Thymus (tissue), 11 donors: ENCODE results near the gene FARP2. TPM values are rescaled to one million over a fixed set of nuclear protein-coding genes. Genes with fewer than 3 reads are reported as not detected.
"Not testable (repeated sequence)": the region's sequence is repeated elsewhere in the genome, so short reads cannot be mapped to it uniquely, and the experiment has no call there.

Experiments
- DNase-seq, 9 donors: peaks; one replicate each; pipeline ENCODE4 v3.0.0-alpha.2; 2013; ENCODE audit warnings: low spot score in 9 of 9, low read depth in 6 of 9, missing footprints in 1 of 9
- H3K27ac ChIP-seq, 2 donors: one replicate each; pipeline ENCODE4 v1.5.1; 2013; ENCODE audit warnings: control low read depth in 1 of 2, low read depth in 1 of 2, low read length in 1 of 2, mild to moderate bottlenecking in 1 of 2, moderate library complexity in 1 of 2
- H3K27me3 ChIP-seq, 2 donors: one replicate each; pipeline ENCODE4 v1.5.1; 2013; ENCODE audit warnings: low read length in 1 of 2; ENCODE audit not compliant: control insufficient read depth in 2 of 2, insufficient read depth in 1 of 2
- H3K36me3 ChIP-seq, 2 donors: one replicate each; pipeline ENCODE4 v1.5.1; 2013; ENCODE audit warnings: low read length in 1 of 2, mild to moderate bottlenecking in 1 of 2, moderate library complexity in 1 of 2; ENCODE audit not compliant: control insufficient read depth in 2 of 2, insufficient read depth in 2 of 2
- H3K4me1 ChIP-seq, 2 donors: one replicate each; pipeline ENCODE4 v1.5.1; 2013; ENCODE audit warnings: low read length in 2 of 2; ENCODE audit not compliant: control insufficient read depth in 2 of 2, insufficient read depth in 2 of 2
- H3K4me3 ChIP-seq, 2 donors: one replicate each; pipeline ENCODE4 v1.5.1; 2013; ENCODE audit warnings: low read length in 2 of 2, control low read depth in 1 of 2, mild to moderate bottlenecking in 1 of 2
- H3K9me3 ChIP-seq, 2 donors: one replicate each; pipeline ENCODE4 v1.5.1; 2013; ENCODE audit warnings: low read length in 1 of 2, mild to moderate bottlenecking in 1 of 2; ENCODE audit not compliant: control insufficient read depth in 2 of 2, insufficient read depth in 1 of 2
- WGBS: extraction: QIAGEN DNeasy Blood & Tissue Kit; methylation state at CpG from one replicate; pipeline ENCODE4 v1.1.7; 2013; 5-methylcytosine and 5-hydroxymethylcytosine counted together
- polyA plus RNA-seq: library from polyadenylated mRNA; stranded (reverse); fragments of 200-250 nt; gene quantifications from one replicate; pipeline ENCODE4 v1.2.3, GENCODE V29; 2013
- total RNA-seq: library from RNA; stranded (reverse); fragments of 120-200 nt; gene quantifications from one replicate; pipeline ENCODE4 v1.2.4, GENCODE V29; 2013
- donor health status: healthy.

FARP2 gene
- total and polyA plus RNA-seq, 2 donors, result 16.1 to 18.2 TPM

DNA sequence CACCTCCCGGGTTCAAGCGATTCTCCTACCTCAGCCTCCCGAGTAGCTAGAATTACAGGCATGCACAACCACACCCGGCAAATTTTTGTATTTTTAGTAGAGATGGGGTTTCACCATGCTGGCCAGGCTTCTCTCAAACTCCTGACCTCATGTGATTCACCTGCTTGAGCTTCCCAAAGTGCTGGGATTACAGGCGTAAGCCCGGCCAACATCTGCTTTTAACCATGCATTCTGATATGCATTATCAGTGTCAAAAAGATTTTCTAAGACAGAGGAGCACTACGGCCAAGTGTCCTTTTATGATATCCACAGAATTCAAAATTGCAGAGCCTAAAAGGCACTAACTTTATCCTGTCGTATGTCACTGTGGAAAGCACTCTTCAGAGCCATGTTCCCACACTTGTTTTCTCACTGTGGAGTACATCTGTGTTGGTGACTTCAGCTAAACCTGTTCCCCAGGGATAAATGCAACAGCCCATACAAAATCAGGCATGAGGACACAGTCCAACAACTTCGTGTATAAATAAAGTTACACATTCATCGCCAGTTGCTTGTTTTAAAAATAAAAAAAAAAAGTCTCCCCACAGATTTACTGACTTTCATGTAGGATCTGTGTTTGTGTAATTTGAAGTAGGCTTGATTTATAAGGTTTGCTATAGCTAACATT lies 95.9 kb downstream of the FARP2 start:
- no peak overlapping the region for H3K4me3 ChIP-seq
- no peaks in the 10 kb centered on the region for H3K36me3 ChIP-seq
- WGBS, result 93% methylated on average over 10 of the region's 10 CpGs
- DNase-seq, result no peak
- no peaks in the 10 kb centered on the region for H3K4me1 ChIP-seq
- peaks cover 2% of the 10 kb centered on the region in 2 donors for H3K9me3 ChIP-seq
- H3K27me3 ChIP-seq, result peaks cover 34 to 73% of the 10 kb centered on the region in 2 donors
- H3K27ac ChIP-seq, result no peak overlapping the region

GRCh38 chr2:241453919-241454318 lies 97.8 kb downstream of the FARP2 start:
- not testable (repeated sequence) for H3K4me3 ChIP-seq, H3K9me3 ChIP-seq, H3K4me1 ChIP-seq, H3K36me3 ChIP-seq, H3K27ac ChIP-seq, DNase-seq
- H3K27me3 ChIP-seq, result peaks cover 24 to 71% of the 10 kb centered on the region in 2 donors
- WGBS, result 95% methylated on average over 9 of the region's 9 CpGs

DNA sequence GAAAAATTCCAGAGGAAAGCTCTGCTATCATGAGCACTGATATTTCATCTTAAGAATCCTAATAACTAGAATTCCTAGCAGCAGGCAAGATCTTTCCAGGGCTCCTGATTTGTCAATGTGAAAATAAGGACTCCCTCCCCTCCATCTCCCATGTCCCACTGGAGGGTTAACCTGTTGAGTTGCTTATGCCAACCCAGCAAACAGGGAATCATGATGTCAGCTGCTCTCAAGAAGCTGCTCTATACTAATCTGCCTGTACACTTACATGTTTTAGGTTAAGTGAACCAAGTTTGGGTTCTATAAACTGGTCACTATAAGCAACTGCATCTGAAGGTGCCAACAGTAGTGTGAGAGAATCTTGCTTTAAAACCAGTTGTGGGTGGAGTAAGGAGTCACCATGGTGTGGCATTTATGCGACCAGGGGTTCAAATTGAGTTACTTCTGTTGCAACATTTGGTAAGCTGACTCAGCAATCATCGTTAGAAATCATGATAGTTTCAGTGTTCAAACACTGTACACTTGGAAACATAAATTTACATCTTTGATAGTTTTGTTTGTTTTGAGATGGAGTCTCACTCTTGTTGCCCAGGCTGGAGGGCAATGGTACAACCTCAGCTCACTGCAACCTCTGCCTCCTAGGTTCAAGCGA lies 98.9 kb downstream of the FARP2 start:
- no peak for DNase-seq
- Histone ChIP-seq H3K4me3 (no peak overlapping the region), H3K27ac (no peak overlapping the region), H3K9me3 (peaks cover 0 to 2% of the 10 kb centered on the region in 2 donors), H3K4me1 (no peaks in the 10 kb centered on the region), H3K36me3 (no peaks in the 10 kb centered on the region), H3K27me3 (peaks cover 23 to 71% of the 10 kb centered on the region in 2 donors)
- WGBS, result 89% methylated on average over 3 of the region's 3 CpGs

- Histone ChIP-seq H3K27ac (no peak overlapping the region), H3K9me3 (no peaks in the 10 kb centered on the region), H3K4me3 (no peak overlapping the region), H3K27me3 (peaks cover 17 to 67% of the 10 kb centered on the region in 2 donors), H3K36me3 (no peaks in the 10 kb centered on the region), H3K4me1 (no peaks in the 10 kb centered on the region)
- WGBS, result 90% methylated on average over 11 of the region's 11 CpGs
- no peak for DNase-seq
Observed at GRCh38 chr2:241456546-241456945, 100.5 kb downstream of the FARP2 start.

- Histone ChIP-seq H3K9me3 (no peaks in the 10 kb centered on the region), H3K27ac (no peak overlapping the region), H3K4me1 (no peaks in the 10 kb centered on the region), H3K4me3 (no peak overlapping the region), H3K27me3 (peaks cover 10 to 64% of the 10 kb centered on the region in 2 donors), H3K36me3 (no peaks in the 10 kb centered on the region)
- WGBS, result 96% methylated on average over 5 of the region's 5 CpGs
- DNase-seq, result no peak
Observed at GRCh38 chr2:241458687-241459086, 102.6 kb downstream of the FARP2 start.

DNA sequence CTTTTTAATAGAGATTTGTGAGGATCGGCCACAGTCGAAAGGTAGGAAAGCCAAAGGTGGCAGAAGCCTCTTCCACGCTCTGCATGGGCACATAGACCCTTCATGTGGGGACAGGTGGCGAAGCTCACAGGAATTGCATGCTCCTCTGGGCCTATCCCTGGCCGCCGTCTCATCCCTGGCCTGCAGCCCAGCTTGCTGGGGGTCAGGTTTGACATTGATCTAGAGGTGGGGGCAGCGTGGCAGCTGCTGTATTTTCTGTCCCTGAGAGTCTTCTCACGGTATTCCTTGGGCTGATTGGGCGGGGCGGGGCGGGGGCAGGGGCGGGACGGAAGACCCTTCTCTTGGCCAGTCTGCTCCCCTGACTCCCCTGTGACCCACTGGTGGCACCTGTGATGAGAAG lies 103.4 kb downstream of the FARP2 start:
- Histone ChIP-seq H3K36me3 (no peaks in the 10 kb centered on the region), H3K4me1 (no peaks in the 10 kb centered on the region), H3K27me3 (peaks cover 10 to 62% of the 10 kb centered on the region in 2 donors), H3K9me3 (no peaks in the 10 kb centered on the region), H3K27ac (no peak overlapping the region), H3K4me3 (no peak overlapping the region)
- no peak for DNase-seq
- 95% methylated on average over 13 of the region's 13 CpGs for WGBS

DNA sequence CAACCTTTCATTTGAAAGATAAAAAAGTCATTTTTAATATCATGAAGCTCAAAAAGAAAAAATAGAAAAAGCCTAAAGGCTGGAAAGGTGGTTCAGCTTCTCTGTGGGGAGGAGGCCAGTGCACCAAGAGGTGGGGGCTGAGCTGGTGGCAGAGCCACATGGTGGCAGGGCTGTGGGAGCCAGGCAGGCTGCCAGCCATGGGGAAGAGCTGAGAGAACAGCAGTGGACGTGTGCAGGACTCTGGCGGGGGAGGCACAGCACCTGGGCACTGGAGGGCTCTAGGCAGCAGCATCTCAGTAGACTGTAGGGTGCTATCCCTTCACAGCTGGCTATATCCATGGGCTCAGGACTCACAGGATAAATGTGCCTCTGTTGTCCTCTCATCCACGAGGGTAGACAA lies 104.5 kb downstream of the FARP2 start:
- H3K9me3 ChIP-seq, result peaks cover 0 to 1% of the 10 kb centered on the region in 2 donors
- no peaks in the 10 kb centered on the region for H3K4me1 ChIP-seq
- H3K27me3 ChIP-seq, result peaks cover 10 to 63% of the 10 kb centered on the region in 2 donors
- WGBS, result 93% methylated on average over 3 of the region's 3 CpGs
- H3K27ac ChIP-seq, result no peak overlapping the region
- H3K36me3 ChIP-seq, result no peaks in the 10 kb centered on the region
- no peak for DNase-seq
- H3K4me3 ChIP-seq, result no peak overlapping the region

GRCh38 chr2:241461693-241462677 lies 105.9 kb downstream of the FARP2 start:
- no peak for DNase-seq
- Histone ChIP-seq H3K9me3 (peaks cover 0 to 1% of the 10 kb centered on the region in 2 donors), H3K4me3 (no peak overlapping the region), H3K27ac (no peak overlapping the region), H3K27me3 (peaks cover 7 to 61% of the 10 kb centered on the region in 2 donors), H3K4me1 (no peaks in the 10 kb centered on the region), H3K36me3 (no peaks in the 10 kb centered on the region)
- WGBS, result 97% methylated on average over 19 of the region's 19 CpGs
